Thyroid gland (tissue), 4 donors: ENCODE results near the gene YES1. TPM values are rescaled to one million over a fixed set of nuclear protein-coding genes. Genes with fewer than 3 reads are reported as not detected.
"Not testable (repeated sequence)": the region's sequence is repeated elsewhere in the genome, so short reads cannot be mapped to it uniquely, and the experiment has no call there.

ENCODE experiments used
- DNase-seq, 2 donors: peaks; one replicate each; pipeline ENCODE4 v3.0.0-alpha.2; 2019
- H3K27ac ChIP-seq, 3 donors: fragments of 200-600 bp; sonication (generic); 1 replicate in 2 of 3; 2 replicates in 1 of 3; pipeline ENCODE4 v1.5.1; 2016 to 2019; ENCODE audit warnings: mild to moderate bottlenecking in 1 of 3, moderate library complexity in 1 of 3
- H3K27me3 ChIP-seq: fragments of 200-600 bp; sonication (generic); one replicate; pipeline ENCODE4 v1.5.1; 2019
- H3K36me3 ChIP-seq, 2 donors: fragments of 200-600 bp; sonication (generic); one replicate each; pipeline ENCODE4 v1.5.1; 2016 to 2019
- H3K4me1 ChIP-seq, 2 donors: fragments of 200-600 bp; sonication (generic); one replicate each; pipeline ENCODE4 v1.5.1; 2017 to 2019
- H3K4me3 ChIP-seq, 3 donors: fragments of 200-600 bp; sonication (generic); replicated peaks in 1 of 3; 1 replicate in 2 of 3; 2 replicates in 1 of 3; pipeline ENCODE4 v1.5.1; 2016; ENCODE audit warnings: mild to moderate bottlenecking in 1 of 3
- H3K9me3 ChIP-seq: fragments of 200-600 bp; sonication (generic); one replicate; pipeline ENCODE4 v1.5.1; 2017
- CTCF ChIP-seq, 6 experiments: fragments of 200-600 bp in 3 of 6; fragments of 450-650 bp in 3 of 6; sonication (generic) in 3 of 6; IDR thresholded peaks; one replicate each; pipeline ENCODE4 v1.5.1; 2016 to 2019; ENCODE audit warnings: antibody characterized with exemption in 6 of 6, mild to moderate bottlenecking in 2 of 6, inconsistent platforms in 1 of 6, moderate library complexity in 1 of 6
- POLR2A ChIP-seq, 2 donors: fragments of 450-650 bp; IDR thresholded peaks; one replicate each; pipeline ENCODE4 v1.6.1; 2017; ENCODE audit warnings: antibody characterized with exemption in 2 of 2, mild to moderate bottlenecking in 2 of 2, moderate library complexity in 1 of 2
- WGBS, 2 donors: methylation state at CpG; one replicate each; pipeline ENCODE4 v1.1.5; 2017; 5-methylcytosine and 5-hydroxymethylcytosine counted together
- intact Hi-C: fragments of 100-400 bp; cut with DNase I; formaldehyde crosslinking; loops from one replicate; pipeline ENCODE4 v1.15.1; 2023
- total RNA-seq, 4 donors: library from RNA; depleted of rRNA; stranded (reverse); fragments of >200 nt; gene quantifications; one replicate each; pipeline ENCODE4 v1.2.3, GENCODE V29; 2016

Gene YES1
- total RNA-seq, 4 donors from 2014 or later: 68.1 to 107 (median 80.3) TPM

- 0 to 1% methylated on average over 21 to 24 of the region's 30 CpGs for WGBS, 2 donors
- no peaks in the 10 kb centered on the region for H3K9me3 ChIP-seq
- H3K4me3 ChIP-seq: peak overlapping the region; percentile 80 to 96 (median 89)
- H3K27ac ChIP-seq: peak overlapping the region; percentile 93 to 98 (median 98)
- intact Hi-C loops: no loop called here
- peak; percentile 15 to 24 for DNase-seq
- H3K36me3 ChIP-seq: no peaks in the 10 kb centered on the region
- H3K4me1 ChIP-seq: peaks cover 13 to 15% of the 10 kb centered on the region in 2 donors
- TF ChIP-seq POLR2A (IDR thresholded peaks at IDR 0.05) (no peak), CTCF (IDR thresholded peaks at IDR 0.05) (no peak)
- no peaks in the 10 kb centered on the region for H3K27me3 ChIP-seq
Measured at GRCh38 chr18:811182-811891, 705 bp downstream of the YES1 start.

GRCh38 chr18:809985-810642 lies 1.9 kb downstream of the YES1 start:
- WGBS, 2 donors: 65 to 78% methylated on average over 6 of the region's 6 CpGs
- Histone ChIP-seq H3K27ac (no peak overlapping the region), H3K4me3 (no peak overlapping the region), H3K9me3 (no peaks in the 10 kb centered on the region), H3K4me1 (peaks cover 15 to 20% of the 10 kb centered on the region in 2 donors), H3K27me3 (no peaks in the 10 kb centered on the region), H3K36me3 (no peaks in the 10 kb centered on the region)
- no peak for TF ChIP-seq POLR2A (IDR thresholded peaks at IDR 0.05)
- no peak for TF ChIP-seq CTCF (IDR thresholded peaks at IDR 0.05)
- intact Hi-C loops: no loop called here
- no peak for DNase-seq

- DNase-seq, H3K36me3 ChIP-seq, H3K27me3 ChIP-seq, intact Hi-C loops, H3K9me3 ChIP-seq, H3K27ac ChIP-seq, H3K4me3 ChIP-seq: not testable (repeated sequence)
- 96 to 98% methylated on average over 11 of the region's 11 CpGs for WGBS, 2 donors
- H3K4me1 ChIP-seq: peaks cover 15 to 23% of the 10 kb centered on the region in 2 donors
Measured at GRCh38 chr18:809228-809627, 2.8 kb downstream of the YES1 start.

- no peak overlapping the region for H3K27ac ChIP-seq
- no peaks in the 10 kb centered on the region for H3K9me3 ChIP-seq
- no peaks in the 10 kb centered on the region for H3K36me3 ChIP-seq
- H3K4me1 ChIP-seq: peaks cover 16 to 23% of the 10 kb centered on the region in 2 donors
- no peaks in the 10 kb centered on the region for H3K27me3 ChIP-seq
- no peak overlapping the region for H3K4me3 ChIP-seq
- intact Hi-C loops: no loop called here
- no peak for DNase-seq
- 82 to 88% methylated on average over 2 of the region's 2 CpGs for WGBS, 2 donors
- TF ChIP-seq CTCF (IDR thresholded peaks at IDR 0.05): no peak
- TF ChIP-seq POLR2A (IDR thresholded peaks at IDR 0.05): no peak
Measured at GRCh38 chr18:808502-808901, 3.5 kb downstream of the YES1 start.

- Histone ChIP-seq H3K9me3 (no peaks in the 10 kb centered on the region), H3K27ac (no peak overlapping the region), H3K27me3 (no peaks in the 10 kb centered on the region), H3K4me1 (peaks cover 19 to 23% of the 10 kb centered on the region in 2 donors), H3K4me3 (no peak overlapping the region), H3K36me3 (no peaks in the 10 kb centered on the region)
- no peak for DNase-seq
- TF ChIP-seq CTCF (IDR thresholded peaks at IDR 0.05): no peak
- no peak for TF ChIP-seq POLR2A (IDR thresholded peaks at IDR 0.05)
- 37 to 60% methylated on average over 4 to 5 of the region's 5 CpGs for WGBS, 2 donors
- intact Hi-C loops: no loop called here
Measured at GRCh38 chr18:808086-808485, 4.0 kb downstream of the YES1 start.
